Islet precursor cell (in vitro differentiated cells): Measurements from ENCODE around the gene ZMYND8.
"Not testable (repeated sequence)": the region's sequence is repeated elsewhere in the genome, so short reads cannot be mapped to it uniquely, and the experiment has no call there.

Source experiments
- DNase-seq: peaks from one replicate; pipeline ENCODE4 v3.0.0-alpha.2; 2018

ZMYND8 gene

GRCh38 chr20:47356526-47357295, at the start of gene ZMYND8:
Gene ZMYND8 (minus strand): TSS chr20:47356699. CDS start chr20:47356670, 29 bp downstream.
- DNase-seq = peak; percentile 97

DNA sequence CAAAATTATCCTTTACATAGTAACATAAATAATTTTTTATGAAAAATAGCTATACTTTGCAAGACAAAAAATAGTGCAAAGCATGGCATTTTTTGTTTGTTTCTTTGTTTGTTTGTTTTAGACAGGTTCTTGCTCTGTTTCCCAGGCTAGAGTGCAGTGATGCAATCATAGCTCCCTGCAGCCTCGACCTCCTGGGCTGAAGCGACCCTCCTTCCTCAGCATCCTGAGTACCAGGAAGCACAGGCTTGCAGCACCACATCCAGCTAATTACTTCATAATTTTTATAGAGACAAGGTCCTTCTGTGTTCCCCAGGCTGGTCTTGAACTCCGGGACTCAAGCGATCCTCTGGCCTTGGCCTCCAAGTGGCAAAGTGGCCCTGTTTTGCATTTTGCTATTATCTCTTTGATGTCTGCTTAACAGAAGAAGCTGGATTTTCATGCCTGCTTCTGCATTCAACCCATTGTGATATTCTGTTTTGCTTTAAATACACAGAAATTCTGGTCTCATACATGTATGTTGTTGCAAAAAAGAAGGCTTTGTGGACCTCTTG, 49.4 kb upstream of the ZMYND8 start:
- DNase-seq = no peak

DNA sequence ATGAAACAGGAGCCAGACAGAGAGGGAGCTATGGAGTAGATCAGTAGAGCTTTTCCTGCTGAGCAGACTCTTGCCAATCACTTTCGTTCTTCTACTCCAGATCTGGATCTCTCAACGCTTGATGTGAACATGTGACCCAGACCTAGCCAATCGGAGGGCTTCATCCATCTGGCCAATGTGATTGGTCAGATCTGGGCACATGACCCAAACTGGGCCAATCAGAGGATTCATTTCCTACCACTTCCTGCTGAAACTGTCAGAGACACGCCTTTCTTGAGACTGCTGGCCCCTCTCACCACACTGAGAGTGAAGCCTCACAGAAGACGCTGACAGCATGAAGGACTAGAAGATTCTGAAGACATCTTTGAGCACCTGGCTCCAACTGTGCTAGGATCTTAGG, 44.2 kb upstream of the ZMYND8 start:
- DNase-seq = no peak

DNA sequence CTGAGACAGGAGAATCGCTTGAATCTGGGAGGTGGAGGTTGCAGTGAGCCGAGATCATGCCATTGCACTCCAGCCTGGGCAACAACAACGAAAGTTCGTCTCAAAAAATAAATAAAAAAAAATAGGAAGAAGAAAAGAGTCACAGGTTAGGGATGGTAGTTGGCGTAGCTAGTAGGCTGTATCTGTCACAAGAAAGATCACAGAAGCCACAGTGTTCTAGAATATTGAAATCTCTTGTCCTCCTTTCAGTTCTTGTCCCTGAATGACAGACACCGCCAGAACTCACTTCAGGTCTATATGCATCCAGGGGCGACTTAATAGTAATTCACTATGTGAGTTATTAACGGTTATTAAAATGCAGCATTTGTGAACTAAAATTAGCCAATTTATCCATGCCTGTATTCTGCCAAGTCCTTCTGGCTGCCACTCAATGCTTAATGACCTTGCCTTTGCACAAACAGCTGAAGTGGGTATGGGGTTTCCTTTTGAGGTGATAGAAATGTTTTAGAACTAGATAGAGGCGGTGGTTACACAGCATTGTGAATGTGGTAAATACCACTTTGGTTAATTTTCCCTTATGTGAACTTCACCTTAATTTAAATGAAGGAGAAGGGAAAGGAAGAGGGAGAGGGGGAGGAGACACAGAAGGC, 41.3 kb upstream of the ZMYND8 start:
- DNase-seq = no peak

- no peak for DNase-seq
Measured at GRCh38 chr20:47396762-47397476, 40.4 kb upstream of the ZMYND8 start.

GRCh38 chr20:47393796-47394514, 37.5 kb upstream of the ZMYND8 start:
- not testable (repeated sequence) for DNase-seq

DNA sequence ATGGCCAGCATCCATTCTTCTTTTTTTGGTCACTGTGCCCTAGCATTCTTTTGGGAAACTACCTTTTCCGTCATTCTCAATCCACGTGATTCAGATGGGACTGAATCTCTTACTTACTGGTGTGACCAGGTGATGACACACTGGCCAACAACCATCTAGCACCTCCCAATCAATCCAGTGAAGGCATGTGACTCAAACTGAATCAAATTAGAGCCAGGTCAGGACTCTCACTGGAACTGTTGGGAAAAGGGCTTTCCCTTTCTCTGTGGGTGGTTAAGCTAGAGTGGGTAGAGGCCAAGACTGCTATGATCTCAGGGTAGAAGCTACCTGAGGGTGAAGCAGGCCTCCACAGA, 36.2 kb upstream of the ZMYND8 start:
- no peak for DNase-seq

- DNase-seq = peak; percentile 73
Measured at GRCh38 chr20:47392015-47392720, 35.7 kb upstream of the ZMYND8 start.

DNA sequence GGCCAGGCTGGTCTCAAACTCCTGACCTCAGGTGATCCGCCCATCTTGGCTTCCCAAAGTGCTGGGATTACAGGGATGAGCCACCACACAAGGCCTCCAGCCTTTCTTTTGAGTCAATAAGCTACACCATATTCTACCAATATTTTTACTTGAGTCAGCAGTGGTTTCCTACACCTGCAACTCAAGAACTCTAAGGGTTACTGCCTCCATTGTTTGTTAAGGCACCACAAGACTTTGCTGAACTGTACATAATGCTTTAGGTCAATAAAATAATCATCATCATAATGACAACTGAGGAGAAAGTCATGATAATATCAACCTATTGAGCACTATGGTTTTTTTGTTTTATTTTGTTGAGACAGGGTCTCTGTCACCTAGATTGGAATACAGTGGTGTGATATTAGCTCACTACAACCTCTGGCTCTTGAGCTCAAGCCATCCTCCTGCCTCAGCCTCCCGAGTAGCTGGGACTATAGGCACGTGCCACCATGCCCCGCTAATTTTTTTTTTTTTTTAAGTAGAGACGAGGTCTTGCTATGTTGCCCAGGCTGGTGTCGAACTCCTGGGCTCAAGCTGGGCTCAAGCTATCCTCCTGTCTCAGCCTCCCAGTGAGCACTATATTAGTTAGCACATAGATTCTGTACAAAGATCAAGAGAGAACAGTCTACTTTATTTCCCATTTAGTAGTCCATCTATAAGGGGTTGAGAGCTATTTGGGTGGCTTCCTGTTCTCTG, 34.9 kb upstream of the ZMYND8 start:
- no peak for DNase-seq

GRCh38 chr20:47389867-47390347, 33.4 kb upstream of the ZMYND8 start:
- peak; percentile 60 for DNase-seq

DNA sequence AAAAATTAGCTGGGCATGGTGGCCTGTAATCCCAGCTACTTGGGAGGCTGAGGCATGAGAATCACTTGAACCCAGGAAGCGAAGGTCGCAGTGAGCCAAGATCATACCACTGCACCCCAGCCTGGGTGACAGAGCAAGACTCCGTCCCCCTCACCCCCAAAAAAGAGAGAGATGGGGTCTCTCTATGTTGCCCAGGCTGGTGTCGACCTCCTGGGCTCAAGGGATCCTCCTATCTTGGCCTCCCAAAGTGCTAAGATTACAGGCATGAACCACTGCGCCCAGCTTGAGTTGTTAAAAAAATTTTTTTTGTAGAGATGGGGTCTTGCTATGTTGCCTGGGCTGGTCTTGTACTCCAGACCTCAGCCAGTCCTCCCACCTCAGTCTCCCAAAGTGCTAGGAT, 29.5 kb upstream of the ZMYND8 start:
- DNase-seq = not testable (repeated sequence)

GRCh38 chr20:47382746-47383415, 26.4 kb upstream of the ZMYND8 start:
- DNase-seq = no peak

DNA sequence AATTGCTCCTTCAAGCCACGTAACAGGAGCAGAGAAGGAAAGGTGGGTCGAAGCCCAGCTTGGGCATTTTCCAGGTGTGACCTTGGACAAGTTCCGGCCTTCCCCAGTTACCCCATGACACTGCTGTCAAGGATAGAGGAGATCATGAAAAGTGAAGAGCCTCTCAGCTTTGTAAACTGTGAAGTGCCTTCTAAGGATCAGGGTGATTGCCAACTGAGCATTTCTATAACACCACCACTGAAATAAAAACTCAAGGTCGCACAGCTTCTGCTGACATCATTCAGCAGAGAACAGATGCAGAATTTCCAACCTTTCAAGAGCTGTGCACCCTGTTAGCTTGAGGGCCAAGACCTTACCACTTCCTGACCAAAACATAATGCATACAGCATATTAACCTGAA, 24.0 kb upstream of the ZMYND8 start:
- no peak for DNase-seq

DNA sequence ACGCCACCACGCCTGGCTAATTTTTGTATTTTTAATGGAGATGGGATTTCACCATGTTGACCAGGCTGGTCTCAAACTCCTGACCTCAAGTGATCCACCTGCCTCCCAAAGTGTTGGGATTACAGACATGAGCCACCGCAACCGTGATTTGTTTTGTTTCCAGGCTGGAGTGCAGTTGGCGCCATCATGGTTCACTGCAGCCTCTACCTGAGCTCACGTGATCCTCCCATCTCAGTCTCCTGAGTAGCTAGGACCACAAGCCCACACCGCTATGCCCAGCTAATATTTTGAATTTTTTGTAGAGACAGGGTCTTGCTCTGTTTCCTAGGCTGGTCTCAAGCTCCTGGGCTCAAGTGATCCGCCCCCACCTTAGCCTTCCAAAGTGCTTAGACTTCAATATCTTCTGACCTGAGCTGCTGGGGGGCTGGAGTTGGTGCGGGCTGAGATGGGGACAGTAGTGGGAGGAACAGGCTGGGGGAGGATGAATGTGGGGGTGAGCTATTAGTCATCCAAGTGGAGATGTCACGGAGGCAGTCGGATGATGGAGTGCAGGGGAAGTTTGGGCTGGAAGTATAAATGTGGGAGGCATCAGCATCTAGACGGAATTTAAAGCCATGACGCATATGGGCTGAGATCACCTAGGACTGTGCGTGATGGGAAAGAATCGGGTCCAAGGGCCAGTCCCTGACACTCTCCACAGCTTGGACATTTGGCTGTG, 23.1 kb upstream of the ZMYND8 start:
- DNase-seq = no peak

- DNase-seq = no peak
Measured at GRCh38 chr20:47377122-47377722, 20.7 kb upstream of the ZMYND8 start.

DNA sequence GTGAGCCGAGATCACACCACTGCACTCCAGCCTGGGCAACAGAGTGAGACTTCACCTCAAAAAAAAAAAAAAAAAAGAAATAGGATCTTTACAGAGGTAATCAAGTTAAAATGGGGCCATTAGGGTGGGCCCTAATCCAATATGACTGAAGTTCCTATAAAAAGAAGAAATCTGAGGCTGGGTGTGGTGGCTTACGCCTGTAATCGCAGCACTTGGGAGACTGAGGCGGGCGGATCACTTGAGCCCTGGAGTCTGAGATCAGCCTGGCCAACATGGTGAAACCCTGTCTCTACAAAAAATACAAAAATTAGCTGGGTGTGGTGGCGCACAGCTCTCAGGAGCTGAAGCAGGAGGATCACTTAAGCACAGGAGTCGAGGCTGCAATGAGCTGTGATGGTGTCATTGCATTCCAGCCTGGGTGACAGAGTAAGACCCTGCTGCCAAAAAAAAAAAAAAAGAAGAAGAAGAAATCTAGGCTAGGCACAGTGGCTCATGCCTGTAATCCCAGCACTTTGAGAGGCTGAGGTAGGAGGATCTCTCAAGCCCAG, 19.7 kb upstream of the ZMYND8 start:
- not testable (repeated sequence) for DNase-seq

GRCh38 chr20:47374121-47374520, 17.6 kb upstream of the ZMYND8 start:
- not testable (repeated sequence) for DNase-seq

- DNase-seq = no peak
Measured at GRCh38 chr20:47373206-47373733, 16.8 kb upstream of the ZMYND8 start.
